Thymus (tissue), 11 donors: Measurements from ENCODE around the gene DOCK3. TPM values are rescaled to one million over a fixed set of nuclear protein-coding genes. Genes with fewer than 3 reads are reported as not detected.

Source experiments
- DNase-seq, 9 donors: peaks; one replicate each; pipeline ENCODE4 v3.0.0-alpha.2; 2013; ENCODE audit warnings: low spot score in 9 of 9, low read depth in 6 of 9, missing footprints in 1 of 9
- H3K27ac ChIP-seq, 2 donors: one replicate each; pipeline ENCODE4 v1.5.1; 2013; ENCODE audit warnings: control low read depth in 1 of 2, low read depth in 1 of 2, low read length in 1 of 2, mild to moderate bottlenecking in 1 of 2, moderate library complexity in 1 of 2
- H3K27me3 ChIP-seq, 2 donors: one replicate each; pipeline ENCODE4 v1.5.1; 2013; ENCODE audit warnings: low read length in 1 of 2; ENCODE audit not compliant: control insufficient read depth in 2 of 2, insufficient read depth in 1 of 2
- H3K36me3 ChIP-seq, 2 donors: one replicate each; pipeline ENCODE4 v1.5.1; 2013; ENCODE audit warnings: low read length in 1 of 2, mild to moderate bottlenecking in 1 of 2, moderate library complexity in 1 of 2; ENCODE audit not compliant: control insufficient read depth in 2 of 2, insufficient read depth in 2 of 2
- H3K4me1 ChIP-seq, 2 donors: one replicate each; pipeline ENCODE4 v1.5.1; 2013; ENCODE audit warnings: low read length in 2 of 2; ENCODE audit not compliant: control insufficient read depth in 2 of 2, insufficient read depth in 2 of 2
- H3K4me3 ChIP-seq, 2 donors: one replicate each; pipeline ENCODE4 v1.5.1; 2013; ENCODE audit warnings: low read length in 2 of 2, control low read depth in 1 of 2, mild to moderate bottlenecking in 1 of 2
- H3K9me3 ChIP-seq, 2 donors: one replicate each; pipeline ENCODE4 v1.5.1; 2013; ENCODE audit warnings: low read length in 1 of 2, mild to moderate bottlenecking in 1 of 2; ENCODE audit not compliant: control insufficient read depth in 2 of 2, insufficient read depth in 1 of 2
- WGBS: extraction: QIAGEN DNeasy Blood & Tissue Kit; methylation state at CpG from one replicate; pipeline ENCODE4 v1.1.7; 2013; 5-methylcytosine and 5-hydroxymethylcytosine counted together
- polyA plus RNA-seq: library from polyadenylated mRNA; stranded (reverse); fragments of 200-250 nt; gene quantifications from one replicate; pipeline ENCODE4 v1.2.3, GENCODE V29; 2013
- total RNA-seq: library from RNA; stranded (reverse); fragments of 120-200 nt; gene quantifications from one replicate; pipeline ENCODE4 v1.2.4, GENCODE V29; 2013
- donor health status: healthy.

Gene DOCK3
- total and polyA plus RNA-seq, 2 donors, result 0.05 to 0.21 TPM

- H3K36me3 ChIP-seq, result peaks cover 56 to 58% of the 10 kb centered on the region in 2 donors
- WGBS, result 79% methylated on average over 6 of the region's 6 CpGs
- H3K9me3 ChIP-seq, result no peaks in the 10 kb centered on the region
- no peak overlapping the region for H3K27ac ChIP-seq
- no peaks in the 10 kb centered on the region for H3K4me1 ChIP-seq
- no peaks in the 10 kb centered on the region for H3K27me3 ChIP-seq
- no peak overlapping the region for H3K4me3 ChIP-seq
- no peak for DNase-seq
Measured at GRCh38 chr3:50648313-50648712, 26.4 kb upstream of the DOCK3 start.

- H3K36me3 ChIP-seq, result peaks cover 51 to 52% of the 10 kb centered on the region in 2 donors
- no peaks in the 10 kb centered on the region for H3K27me3 ChIP-seq
- no peak overlapping the region for H3K27ac ChIP-seq
- H3K9me3 ChIP-seq, result no peaks in the 10 kb centered on the region
- no peak overlapping the region for H3K4me3 ChIP-seq
- WGBS, result 99% methylated on average over 2 of the region's 2 CpGs
- no peaks in the 10 kb centered on the region for H3K4me1 ChIP-seq
- DNase-seq, result no peak
Measured at GRCh38 chr3:50648944-50649343, 25.8 kb upstream of the DOCK3 start.

DNA sequence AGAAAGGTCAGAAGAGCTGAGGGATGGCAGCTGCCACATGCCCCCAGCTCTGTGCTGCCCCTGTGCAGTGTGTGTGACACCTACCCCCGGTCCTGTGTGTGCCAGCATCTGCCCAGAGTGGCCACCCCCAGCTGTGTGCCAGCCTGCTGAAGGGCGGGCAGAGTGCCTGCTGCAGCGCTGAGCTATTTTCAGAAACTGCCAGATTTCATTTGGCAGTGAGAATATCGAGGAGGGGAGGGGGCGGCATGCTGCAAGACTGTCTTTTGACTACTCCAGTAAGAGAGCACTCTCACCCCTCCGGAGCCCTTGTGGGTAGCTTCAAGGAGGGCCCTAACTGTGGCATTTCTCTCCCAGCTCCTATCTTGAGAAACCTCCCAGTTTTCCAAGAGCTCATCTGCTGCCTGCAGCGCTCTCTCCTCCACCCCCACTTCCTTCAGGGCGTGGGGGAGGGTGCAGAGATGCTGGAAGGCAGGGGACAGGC is 25.2 kb upstream of the DOCK3 start:
- peaks cover 45 to 46% of the 10 kb centered on the region in 2 donors for H3K36me3 ChIP-seq
- H3K4me3 ChIP-seq, result no peak overlapping the region
- DNase-seq, result no peak
- H3K27me3 ChIP-seq, result no peaks in the 10 kb centered on the region
- 94% methylated on average over 8 of the region's 8 CpGs for WGBS
- H3K4me1 ChIP-seq, result no peaks in the 10 kb centered on the region
- H3K9me3 ChIP-seq, result no peaks in the 10 kb centered on the region
- H3K27ac ChIP-seq, result no peak overlapping the region

DNA sequence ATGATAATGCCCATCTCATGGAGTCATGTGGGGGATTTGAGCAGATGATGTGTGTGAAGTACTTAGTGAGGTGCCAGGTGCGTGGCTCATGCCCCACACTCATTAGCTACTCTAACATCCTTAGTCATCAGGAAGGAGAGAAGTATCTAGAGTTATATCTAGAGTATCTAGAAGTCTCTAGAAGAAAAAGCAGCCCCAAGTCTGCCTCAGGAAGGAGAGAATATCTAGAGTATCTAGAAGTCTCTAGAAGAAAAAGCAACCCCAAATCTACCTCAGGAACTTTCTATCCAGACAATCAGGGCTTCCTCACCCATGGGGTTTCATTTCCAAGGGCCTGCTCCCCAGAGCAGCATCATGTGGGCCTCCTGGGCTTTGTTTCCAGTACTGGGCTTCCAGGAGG is 24.7 kb upstream of the DOCK3 start:
- H3K4me1 ChIP-seq, result peaks cover 0 to under 1% of the 10 kb centered on the region in 2 donors
- DNase-seq, result no peak
- WGBS, result 98% methylated on average over 1 of the region's 1 CpG
- H3K9me3 ChIP-seq, result no peaks in the 10 kb centered on the region
- H3K36me3 ChIP-seq, result peaks cover 40 to 41% of the 10 kb centered on the region in 2 donors
- no peaks in the 10 kb centered on the region for H3K27me3 ChIP-seq
- H3K4me3 ChIP-seq, result no peak overlapping the region
- no peak overlapping the region for H3K27ac ChIP-seq

- peaks cover 0 to 5% of the 10 kb centered on the region in 2 donors for H3K4me1 ChIP-seq
- DNase-seq, result no peak
- no peaks in the 10 kb centered on the region for H3K9me3 ChIP-seq
- WGBS, result 95% methylated on average over 8 of the region's 8 CpGs
- H3K27me3 ChIP-seq, result no peaks in the 10 kb centered on the region
- H3K27ac ChIP-seq, result no peak overlapping the region
- no peak overlapping the region for H3K4me3 ChIP-seq
- H3K36me3 ChIP-seq, result peaks cover 27% of the 10 kb centered on the region in 2 donors
Measured at GRCh38 chr3:50651445-50651844, 23.3 kb upstream of the DOCK3 start.

DNA sequence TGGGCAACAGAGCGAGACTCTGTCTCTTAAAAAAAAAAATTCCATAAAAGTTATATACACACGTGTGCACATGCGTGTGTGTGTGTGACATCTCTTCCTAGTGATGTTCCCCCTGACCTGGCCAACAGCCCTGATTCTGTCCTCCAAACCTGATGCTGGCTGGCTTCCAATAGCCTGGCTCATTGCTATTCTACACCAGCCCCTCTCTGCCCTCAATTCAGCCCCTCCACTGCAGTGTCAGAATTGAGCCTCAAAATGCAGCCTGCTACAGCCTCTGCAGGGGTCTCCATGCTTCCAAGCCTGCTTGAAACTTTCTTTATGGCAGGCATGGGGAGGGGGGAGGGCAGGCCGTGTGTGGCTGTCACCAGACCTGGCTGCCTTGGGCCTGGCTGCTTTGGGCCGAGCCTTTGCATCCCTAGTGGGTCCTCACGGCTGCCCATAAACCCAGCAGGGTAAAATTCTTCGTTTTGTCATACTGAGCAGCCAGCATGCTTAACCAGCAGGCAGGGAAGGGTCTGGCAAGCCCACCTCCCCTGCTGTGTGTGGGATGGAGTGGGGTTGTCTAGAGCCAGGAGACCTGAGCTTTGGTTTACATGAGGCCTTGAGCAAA is 22.7 kb upstream of the DOCK3 start:
- Histone ChIP-seq H3K4me3 (no peak overlapping the region), H3K27ac (no peak overlapping the region), H3K36me3 (peaks cover 21% of the 10 kb centered on the region in 2 donors), H3K4me1 (peaks cover 0 to 5% of the 10 kb centered on the region in 2 donors), H3K27me3 (no peaks in the 10 kb centered on the region), H3K9me3 (no peaks in the 10 kb centered on the region)
- DNase-seq, result no peak
- 89% methylated on average over 7 of the region's 7 CpGs for WGBS

DNA sequence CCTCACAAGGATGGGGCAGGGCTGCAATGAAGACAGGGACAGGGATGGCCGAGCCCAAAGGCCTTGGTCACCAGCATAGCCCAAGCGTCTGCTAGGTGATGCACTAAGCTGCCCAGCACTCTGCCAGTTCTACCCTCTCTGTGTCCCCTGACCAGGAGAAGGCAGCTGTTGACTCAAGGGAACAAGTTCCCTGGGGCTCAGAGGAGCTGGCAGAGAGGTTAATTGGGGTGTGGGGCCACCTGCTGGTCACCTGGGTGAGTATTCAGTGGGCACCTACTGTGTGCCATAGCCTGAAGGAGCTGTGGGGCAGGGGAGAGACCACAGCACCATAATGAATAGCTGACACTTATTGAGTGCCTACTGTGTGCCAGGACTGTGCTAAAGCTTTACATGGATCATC is 22.0 kb upstream of the DOCK3 start:
- 91% methylated on average over 2 of the region's 2 CpGs for WGBS
- no peak overlapping the region for H3K4me3 ChIP-seq
- H3K36me3 ChIP-seq, result peaks cover 14% of the 10 kb centered on the region in 2 donors
- H3K4me1 ChIP-seq, result peaks cover 0 to 5% of the 10 kb centered on the region in 2 donors
- peak in 6 of 9 donors; percentile 24 to 62 (median 39) for DNase-seq
- H3K27me3 ChIP-seq, result no peaks in the 10 kb centered on the region
- no peak overlapping the region for H3K27ac ChIP-seq
- no peaks in the 10 kb centered on the region for H3K9me3 ChIP-seq

DNA sequence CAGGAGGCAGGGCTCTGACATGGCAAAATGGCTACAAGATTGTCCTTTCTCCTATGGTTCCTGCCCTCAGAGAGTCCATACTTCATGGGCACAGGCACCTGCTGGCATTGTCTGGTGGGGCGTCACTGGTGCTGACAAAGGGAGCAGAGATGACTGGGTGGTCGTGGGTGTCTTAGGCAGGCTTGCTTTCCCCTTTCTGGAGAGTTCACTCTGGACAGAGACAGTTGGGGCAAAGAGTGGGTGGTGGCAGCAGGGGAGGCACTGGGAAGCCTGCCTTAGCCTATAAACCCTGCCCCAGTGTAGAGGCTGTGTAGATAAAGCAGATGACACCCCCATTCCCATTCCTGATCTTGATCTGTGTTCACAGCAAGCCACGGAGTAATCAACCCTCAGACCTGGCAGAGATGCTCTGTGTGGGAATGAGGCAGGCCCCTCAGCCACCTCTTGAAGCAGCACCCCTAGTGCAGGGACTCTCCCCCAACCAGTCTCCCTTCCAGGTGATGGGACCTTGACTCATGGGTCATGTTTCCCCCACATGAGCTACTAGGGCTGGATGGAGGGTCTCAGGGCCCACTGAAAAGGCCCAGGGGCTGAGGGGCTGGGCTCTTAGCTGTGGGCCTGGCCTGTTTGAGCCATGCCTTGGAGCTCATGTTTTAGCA is 20.7 kb upstream of the DOCK3 start:
- no peak for DNase-seq
- WGBS, result 81% methylated on average over 3 of the region's 3 CpGs

GRCh38 chr3:50655009-50655830 is 19.5 kb upstream of the DOCK3 start:
- Histone ChIP-seq H3K27ac (no peak overlapping the region), H3K27me3 (no peaks in the 10 kb centered on the region), H3K9me3 (no peaks in the 10 kb centered on the region), H3K4me1 (peaks cover 0 to 5% of the 10 kb centered on the region in 2 donors), H3K4me3 (no peak overlapping the region), H3K36me3 (no peaks in the 10 kb centered on the region)
- DNase-seq, result no peak
- 38% methylated on average over 3 of the region's 3 CpGs for WGBS

More for the DNA sequence above, 20.7 kb upstream of the DOCK3 start:
- Histone ChIP-seq H3K36me3 (peaks cover under 1 to 5% of the 10 kb centered on the region in 2 donors), H3K9me3 (no peaks in the 10 kb centered on the region), H3K4me1 (peaks cover 0 to 5% of the 10 kb centered on the region in 2 donors), H3K27ac (no peak overlapping the region), H3K27me3 (no peaks in the 10 kb centered on the region), H3K4me3 (no peak overlapping the region)
